Activated T-cell treated with anti-CD3 and anti-CD28 coated beads for 4 hours (primary cell): ENCODE results near the gene ABAT.

Source experiments
- DNase-seq: peaks from one replicate; pipeline ENCODE4 v3.0.0-alpha.2; 2020

Gene ABAT

DNA sequence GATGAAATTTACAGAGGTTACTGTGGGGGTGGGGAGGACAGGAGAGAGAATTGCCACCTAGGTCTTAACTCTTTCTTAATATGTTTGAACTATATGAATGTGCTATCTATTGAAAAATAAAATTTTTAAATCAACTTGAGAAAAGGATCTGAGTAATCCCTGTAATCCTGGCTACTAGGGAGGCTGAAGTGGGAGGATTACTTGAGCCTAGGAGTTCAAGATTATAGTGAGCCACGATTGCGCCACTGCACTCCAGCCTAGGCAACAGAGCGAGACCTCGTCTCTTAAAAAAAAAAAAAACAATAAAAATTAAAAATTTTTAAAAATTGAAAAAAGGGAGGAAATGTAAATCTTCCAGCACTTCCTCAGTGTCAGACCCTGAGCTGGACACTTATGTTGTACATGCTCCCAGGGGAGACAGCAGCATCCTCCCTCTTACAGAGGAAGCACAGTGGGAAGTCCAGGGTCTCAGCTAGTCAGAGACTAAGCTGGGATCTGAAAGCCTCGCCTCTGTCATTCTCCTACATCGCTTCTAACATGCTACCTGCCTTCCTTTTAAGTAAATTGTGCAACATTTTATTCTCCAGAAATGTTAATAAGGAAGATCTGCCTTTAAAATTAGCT, 145.1 kb downstream of the ABAT start:
- DNase-seq, result no peak

DNA sequence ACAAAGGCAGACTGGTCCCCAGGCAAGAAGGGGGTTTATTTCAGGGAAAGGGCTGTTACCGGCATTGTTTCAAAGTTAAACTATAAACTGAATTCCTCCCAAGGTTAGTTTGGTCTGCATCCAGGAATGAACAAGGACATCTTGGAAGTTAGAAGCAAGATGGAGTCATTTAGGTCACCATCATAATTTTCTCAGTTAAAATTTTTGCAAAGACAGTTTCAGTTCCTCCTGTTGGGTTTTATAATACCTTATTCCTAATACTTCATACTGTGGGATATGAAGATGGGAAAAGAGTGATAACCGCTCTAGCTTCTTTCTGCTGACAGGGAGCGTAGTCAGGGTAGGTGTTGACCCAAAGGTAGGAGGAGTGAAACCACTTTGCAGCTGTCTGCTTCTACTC, 148.0 kb downstream of the ABAT start:
- no peak for DNase-seq

- no peak for DNase-seq
These were observed 152.0 kb downstream of the ABAT start for GRCh38 chr16:8826278-8826879.

- no peak for DNase-seq
These were observed 154.2 kb downstream of the ABAT start for GRCh38 chr16:8828541-8829165.

- no peak for DNase-seq
These were observed 157.0 kb downstream of the ABAT start for GRCh38 chr16:8831450-8831849.

DNA sequence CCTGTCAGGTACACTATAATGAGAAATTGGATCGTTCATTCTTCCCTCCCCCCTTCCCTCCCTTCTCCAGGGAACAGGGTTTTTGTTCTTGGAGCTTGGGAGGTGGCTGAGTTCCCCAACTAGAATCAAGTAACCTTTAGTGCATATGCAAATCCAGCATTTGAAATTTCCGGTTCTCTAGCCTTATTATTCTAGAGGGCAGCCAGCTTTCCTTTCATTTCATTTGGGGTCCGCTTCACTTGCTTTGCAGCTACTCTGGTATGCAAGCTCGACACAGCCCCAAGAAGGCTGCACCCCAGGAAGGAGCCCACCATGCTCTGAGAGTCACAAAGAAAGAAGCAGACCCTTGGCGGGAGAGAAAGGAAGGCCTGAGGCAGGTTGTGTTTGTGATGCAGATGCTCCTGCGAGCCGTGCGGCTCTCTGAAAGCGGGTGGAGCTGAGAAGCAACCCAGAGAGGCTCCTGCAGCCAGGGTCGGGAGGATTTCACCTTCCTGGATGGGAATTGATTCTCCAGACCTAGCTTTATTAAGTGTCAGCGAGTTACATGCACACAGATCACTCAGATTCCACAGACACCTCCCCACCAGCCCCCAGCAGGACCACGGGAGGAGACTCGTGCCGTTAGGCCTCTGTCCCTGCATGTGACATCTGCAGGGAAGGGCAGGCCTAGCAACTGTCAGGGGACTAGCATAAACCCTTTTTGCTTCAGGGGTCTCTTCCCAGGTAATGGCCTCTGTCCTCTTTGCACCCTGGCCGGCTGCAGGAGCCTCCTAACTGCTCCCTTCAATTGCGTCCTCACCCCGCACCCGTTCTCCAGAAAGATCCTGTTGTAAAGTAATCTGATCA, 157.7 kb downstream of the ABAT start:
- DNase-seq, result no peak

- no peak for DNase-seq
These were observed 158.3 kb downstream of the ABAT start for GRCh38 chr16:8832717-8833105.
